Vagina (tissue), 2 donors: Measurements from ENCODE around the gene FXYD3.

Experiments
- POLR2A ChIP-seq, 2 donors: fragments of 450-650 bp; IDR thresholded peaks; one replicate each; pipeline ENCODE4 v1.6.1; 2017; ENCODE audit warnings: antibody characterized with exemption in 2 of 2, mild to moderate bottlenecking in 2 of 2, moderate library complexity in 2 of 2
- TF ChIP-seq, protein P1 (sequence below), 3 experiments: fragments of 450-650 bp in 2 of 3; fragments of 200-600 bp in 1 of 3; sonication (generic) in 1 of 3; IDR thresholded peaks; one replicate each; pipeline ENCODE4 v1.5.1; 2017 to 2019; ENCODE audit warnings: antibody characterized with exemption in 3 of 3, mild to moderate bottlenecking in 2 of 3, moderate library complexity in 2 of 3

- TF ChIP-seq, protein P1, sequence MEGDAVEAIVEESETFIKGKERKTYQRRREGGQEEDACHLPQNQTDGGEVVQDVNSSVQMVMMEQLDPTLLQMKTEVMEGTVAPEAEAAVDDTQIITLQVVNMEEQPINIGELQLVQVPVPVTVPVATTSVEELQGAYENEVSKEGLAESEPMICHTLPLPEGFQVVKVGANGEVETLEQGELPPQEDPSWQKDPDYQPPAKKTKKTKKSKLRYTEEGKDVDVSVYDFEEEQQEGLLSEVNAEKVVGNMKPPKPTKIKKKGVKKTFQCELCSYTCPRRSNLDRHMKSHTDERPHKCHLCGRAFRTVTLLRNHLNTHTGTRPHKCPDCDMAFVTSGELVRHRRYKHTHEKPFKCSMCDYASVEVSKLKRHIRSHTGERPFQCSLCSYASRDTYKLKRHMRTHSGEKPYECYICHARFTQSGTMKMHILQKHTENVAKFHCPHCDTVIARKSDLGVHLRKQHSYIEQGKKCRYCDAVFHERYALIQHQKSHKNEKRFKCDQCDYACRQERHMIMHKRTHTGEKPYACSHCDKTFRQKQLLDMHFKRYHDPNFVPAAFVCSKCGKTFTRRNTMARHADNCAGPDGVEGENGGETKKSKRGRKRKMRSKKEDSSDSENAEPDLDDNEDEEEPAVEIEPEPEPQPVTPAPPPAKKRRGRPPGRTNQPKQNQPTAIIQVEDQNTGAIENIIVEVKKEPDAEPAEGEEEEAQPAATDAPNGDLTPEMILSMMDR (IDR thresholded peaks at IDR 0.05), result no peak
- no peak for TF ChIP-seq POLR2A (IDR thresholded peaks at IDR 0.05)
Measured at GRCh38 chr19:35099155-35099896, 16.3 kb upstream of the FXYD3 start.
